Gastroesophageal sphincter (tissue), 3 donors: ENCODE results near the gene CENPX.

Experiments used
- CTCF ChIP-seq, 4 experiments: fragments of 200-600 bp in 2 of 4; fragments of 450-650 bp in 2 of 4; sonication (generic) in 1 of 4; IDR thresholded peaks; one replicate each; pipeline ENCODE4 v1.5.1; 2017 to 2019; ENCODE audit warnings: antibody characterized with exemption in 4 of 4, mild to moderate bottlenecking in 2 of 4, moderate library complexity in 2 of 4
- EP300 ChIP-seq: sonication (generic); formaldehyde crosslinking; IDR thresholded peaks from one replicate; pipeline ENCODE4 v1.6.1; 2017; ENCODE audit warnings: antibody characterized with exemption, mild to moderate bottlenecking
- POLR2A ChIP-seq, 2 donors: fragments of 450-650 bp; IDR thresholded peaks; one replicate each; pipeline ENCODE4 v1.6.1; 2017; ENCODE audit warnings: antibody characterized with exemption in 2 of 2, mild to moderate bottlenecking in 2 of 2, moderate library complexity in 1 of 2
- POLR2AphosphoS5 ChIP-seq: sonication (generic); formaldehyde crosslinking; IDR thresholded peaks from one replicate; pipeline ENCODE4 v1.6.1; 2017; ENCODE audit warnings: antibody characterized with exemption

GRCh38 chr17:82017612-82018151 lies 5.0 kb downstream of the CENPX start:
- TF ChIP-seq CTCF (IDR thresholded peaks at IDR 0.05) (no peak), EP300 (no peak), POLR2A (IDR thresholded peaks at IDR 0.05) (no peak), POLR2AphosphoS5 (no peak)
